NCI-H526 (cell line): ENCODE data around the gene KRTAP5-3.
"Not testable (repeated sequence)": the region's sequence is repeated elsewhere in the genome, so short reads cannot be mapped to it uniquely, and the experiment has no call there.

Experiments
- DNase-seq, 2 experiments: peaks; one replicate each; lab custom pipeline; 2025; lab: John Stamatoyannopoulos, UW

Gene KRTAP5-3

GRCh38 chr11:1581976-1582375 is 26.3 kb downstream of the KRTAP5-3 start:
- no peak for DNase-seq

GRCh38 chr11:1576825-1577224 is 31.4 kb downstream of the KRTAP5-3 start:
- DNase-seq = no peak

DNA sequence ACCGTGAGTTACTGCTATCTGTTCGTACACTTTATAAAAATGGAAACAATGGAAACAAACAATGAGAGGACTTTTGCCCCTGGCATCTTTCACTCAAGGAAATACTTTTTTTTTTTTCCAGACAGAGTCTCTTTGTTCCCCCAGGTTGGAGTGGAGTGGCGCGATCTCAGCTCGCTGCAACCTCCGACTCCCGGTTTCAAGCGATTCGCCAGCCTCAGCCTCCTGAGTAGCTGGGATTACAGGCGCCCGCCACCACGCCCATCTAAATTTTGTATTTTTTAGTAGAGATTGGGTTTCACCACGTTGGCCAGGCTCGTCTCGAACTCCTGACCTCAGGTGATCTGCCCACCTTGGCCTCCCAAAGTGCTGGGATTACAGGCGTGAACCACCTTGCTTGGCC is 32.5 kb downstream of the KRTAP5-3 start:
- DNase-seq = not testable (repeated sequence)

DNA sequence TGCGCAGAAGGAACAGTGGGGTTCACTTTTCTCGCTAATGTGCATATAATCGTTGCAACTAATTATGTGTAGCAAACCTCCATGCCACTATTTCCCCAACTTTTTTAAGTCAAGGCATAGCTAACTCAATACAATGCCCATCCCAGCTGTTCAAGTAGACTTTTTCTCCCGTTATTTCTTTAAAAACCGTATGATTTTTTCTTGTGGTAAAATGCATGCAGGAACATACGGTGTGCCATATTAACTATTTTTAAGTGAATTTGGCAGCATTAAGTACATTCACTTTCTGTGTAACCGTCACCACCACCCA is 33.4 kb downstream of the KRTAP5-3 start:
- no peak for DNase-seq

- peak; percentile 93 to 97 for DNase-seq
Measured at GRCh38 chr11:1574238-1574932, 33.9 kb downstream of the KRTAP5-3 start.

DNA sequence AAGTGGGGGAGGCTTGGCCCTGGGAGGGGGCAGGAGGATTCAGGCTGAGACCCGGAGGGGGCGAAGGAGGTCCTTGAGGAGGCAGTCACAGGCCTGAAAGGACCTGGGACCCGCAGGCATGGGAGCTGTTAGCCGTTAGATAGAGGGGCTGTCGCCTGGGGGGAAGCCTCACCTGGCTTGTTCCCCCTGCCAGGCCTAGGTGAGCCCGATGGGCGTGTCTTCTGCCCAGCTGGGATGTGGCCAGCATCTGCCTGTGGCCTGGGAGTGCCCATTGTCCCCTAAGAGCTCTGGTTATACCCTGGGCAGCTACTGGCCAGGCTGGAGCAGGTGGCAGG is 34.4 kb downstream of the KRTAP5-3 start:
- DNase-seq = peak; percentile 93 to 97

- DNase-seq = no peak
Measured at GRCh38 chr11:1573077-1573902, 35.0 kb downstream of the KRTAP5-3 start.

DNA sequence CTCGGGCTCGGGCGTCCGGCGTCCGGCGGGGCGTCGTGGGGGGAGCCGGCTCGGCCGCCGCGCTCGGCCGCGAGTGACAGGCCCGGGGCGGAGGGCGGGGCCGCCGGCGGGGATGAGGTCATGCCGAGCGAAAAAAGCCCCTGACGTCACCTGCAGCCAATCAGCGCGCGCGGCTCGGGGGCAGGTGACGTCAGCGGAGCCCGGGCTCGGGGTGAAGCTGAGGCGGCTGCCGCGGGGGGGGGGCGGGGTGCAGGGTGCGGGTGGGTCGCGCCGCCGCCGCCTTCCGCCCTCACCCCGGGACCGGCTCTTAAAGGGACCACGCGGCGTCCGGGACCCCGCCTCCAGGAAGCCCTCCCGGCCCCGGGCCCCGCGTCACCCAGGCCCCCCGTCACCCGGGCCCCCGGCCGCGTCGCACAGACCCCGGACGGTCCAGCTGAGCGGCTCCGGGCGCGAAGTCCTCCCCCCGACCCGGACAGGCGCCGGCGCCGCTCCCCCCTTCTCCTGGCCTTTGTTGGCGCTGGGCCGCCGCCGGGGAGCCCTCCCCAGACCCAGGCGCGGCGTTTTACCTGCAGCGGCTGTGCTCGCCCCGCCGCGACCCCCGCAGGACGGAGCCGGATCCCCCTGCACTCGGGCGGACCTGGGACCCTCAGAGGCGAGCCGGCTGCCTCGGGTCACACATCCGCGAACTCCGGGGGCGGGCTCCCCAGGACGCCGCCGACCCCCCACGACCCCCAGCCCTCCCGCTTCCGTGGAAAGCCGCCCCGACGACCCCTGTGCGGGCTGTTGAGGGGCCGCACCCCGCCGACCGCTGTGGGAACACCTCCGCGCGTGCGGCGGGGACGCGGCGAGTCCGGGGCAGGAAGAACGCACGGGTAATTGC is 35.8 kb downstream of the KRTAP5-3 start, which contains the start of gene DUSP8:
Gene DUSP8, minus strand, starts transcription at position 75 of the 880 bp plus-strand sequence. CDS start 6,445 bp downstream, outside the sequence.
- DNase-seq = peak; percentile 29 to 92

DNA sequence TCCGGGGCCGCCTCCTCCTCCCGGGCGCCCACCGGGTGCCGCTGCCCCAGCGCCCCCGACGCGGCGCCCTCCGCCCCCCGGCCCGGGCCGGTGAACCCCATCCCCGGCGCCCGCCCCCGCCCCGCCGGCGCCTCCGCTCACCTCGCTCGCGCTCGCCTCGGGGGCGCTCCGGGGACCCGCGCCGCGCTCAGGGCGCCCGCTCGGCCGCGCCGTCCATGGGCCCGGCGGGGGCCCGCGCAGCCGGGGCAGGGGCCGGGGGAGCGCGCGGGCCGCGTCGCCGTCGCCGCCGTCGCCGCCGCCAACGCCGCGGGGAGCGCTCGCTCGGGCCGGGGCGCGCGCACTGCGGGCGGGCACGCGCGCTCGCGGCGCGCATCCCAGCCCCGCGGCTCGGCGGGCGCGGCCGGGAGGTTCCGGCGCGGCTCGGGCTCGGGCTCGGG is 36.5 kb downstream of the KRTAP5-3 start:
- no peak for DNase-seq

- peak in 1 of 2 experiments; percentile 72 for DNase-seq
Measured at GRCh38 chr11:1570896-1571759, 37.1 kb downstream of the KRTAP5-3 start.

DNA sequence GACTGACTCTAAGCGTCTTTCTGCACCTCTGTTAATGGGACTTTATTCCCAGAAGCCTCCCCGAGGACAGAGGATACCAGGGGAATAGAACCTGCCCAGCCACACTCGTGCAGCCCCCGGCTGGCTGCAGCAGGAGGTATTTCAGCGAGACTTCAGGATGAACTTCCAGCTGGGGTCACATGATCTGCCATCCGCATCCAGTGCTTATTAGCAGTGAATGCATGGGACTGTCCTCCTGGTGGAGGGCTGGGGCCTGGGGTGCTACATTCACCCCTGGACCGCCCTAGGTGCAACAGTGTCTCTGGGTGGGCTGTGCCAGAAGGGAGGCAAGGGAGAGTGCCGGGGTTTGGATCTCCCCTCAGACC is 37.8 kb downstream of the KRTAP5-3 start:
- no peak for DNase-seq

DNA sequence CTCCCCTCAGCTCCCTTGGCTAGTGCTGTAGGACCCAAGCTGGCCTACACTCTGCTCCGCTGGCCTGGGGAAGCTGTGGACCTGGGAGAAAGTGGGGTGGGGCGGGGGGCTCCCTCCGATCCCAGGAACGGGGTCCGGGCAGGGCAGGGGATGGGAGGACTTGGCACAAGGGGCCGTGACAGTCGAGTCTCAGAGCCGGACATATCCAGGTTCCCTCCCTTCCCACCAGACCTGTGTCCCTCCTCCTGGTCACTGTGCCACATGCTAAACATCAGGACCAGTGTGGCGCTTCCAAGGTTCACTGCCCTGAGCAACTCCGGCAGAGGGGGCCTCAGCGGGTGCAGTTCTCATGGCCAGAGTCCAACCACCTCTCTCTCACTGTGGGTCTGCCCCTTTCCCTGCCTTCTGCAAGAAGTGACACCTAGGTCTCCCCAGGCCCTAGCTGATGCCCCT is 38.2 kb downstream of the KRTAP5-3 start:
- DNase-seq = no peak

DNA sequence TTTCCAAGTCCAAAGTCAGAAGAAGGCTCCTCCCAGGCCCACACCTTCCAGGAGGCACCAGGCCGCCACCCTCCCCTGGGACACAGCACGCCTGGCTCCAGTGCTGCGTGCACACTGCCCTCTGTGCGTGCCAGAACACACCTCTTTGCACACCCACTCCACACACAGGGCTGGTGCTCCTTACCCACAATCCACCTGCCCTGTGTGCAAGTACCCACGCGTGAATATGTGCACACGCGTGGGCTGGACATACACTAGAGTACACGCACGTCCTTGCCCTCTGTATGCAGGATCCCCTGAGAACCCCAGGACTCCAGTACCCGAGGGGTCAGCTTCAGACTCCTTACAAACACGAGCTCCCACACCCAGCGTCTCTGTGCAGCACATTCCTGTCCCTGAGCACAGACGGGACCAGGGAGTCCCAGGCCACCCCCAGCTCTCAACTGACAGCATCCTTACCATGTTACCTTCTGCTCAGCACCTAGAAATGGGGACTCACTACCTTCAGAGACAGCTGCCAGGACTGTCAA is 38.9 kb downstream of the KRTAP5-3 start:
- peak in 1 of 2 experiments; percentile 57 for DNase-seq

DNA sequence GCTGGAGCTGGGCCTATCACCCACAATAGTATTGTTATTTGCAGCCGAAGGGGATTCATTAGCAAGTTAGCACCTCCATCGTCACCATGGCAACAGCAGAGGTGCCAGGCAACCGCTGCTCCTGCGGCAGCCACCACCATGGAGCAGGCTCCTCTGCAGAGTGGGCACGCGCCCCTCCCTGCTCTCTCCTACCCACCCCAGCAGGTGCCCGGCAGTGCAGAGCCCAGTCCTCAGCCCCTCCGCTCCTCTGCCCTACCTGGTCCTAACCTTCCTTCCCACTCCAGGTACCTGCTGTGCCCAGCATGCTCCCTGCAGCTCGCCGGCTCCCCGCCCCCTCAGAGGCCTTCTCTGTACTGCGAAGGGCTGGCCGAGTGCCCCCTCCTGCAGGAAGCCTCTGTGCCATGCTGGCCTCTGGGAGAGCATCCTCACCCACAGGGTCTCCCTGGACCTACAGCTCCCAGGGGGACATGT is 39.8 kb downstream of the KRTAP5-3 start:
- peak; percentile 68 to 82 for DNase-seq

DNA sequence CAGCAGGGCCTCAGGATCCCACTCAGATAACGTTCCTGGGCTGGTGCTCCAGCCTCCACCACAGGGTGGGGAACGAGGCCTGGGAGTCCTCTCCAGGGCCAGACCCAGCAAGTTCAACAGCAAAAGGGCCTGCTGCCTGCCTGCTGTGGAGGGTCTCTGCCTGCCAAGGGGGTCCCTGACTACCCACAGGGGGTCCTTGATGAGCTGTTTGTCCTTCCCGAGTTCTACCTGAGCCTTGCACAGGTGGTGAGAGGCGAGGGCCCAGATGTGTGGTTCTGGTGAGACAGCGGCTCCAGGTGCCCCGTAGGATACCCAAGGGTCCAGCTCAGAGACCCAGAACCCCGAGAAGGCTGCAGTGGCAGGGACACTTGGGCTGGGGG is 40.6 kb downstream of the KRTAP5-3 start:
- no peak for DNase-seq

DNA sequence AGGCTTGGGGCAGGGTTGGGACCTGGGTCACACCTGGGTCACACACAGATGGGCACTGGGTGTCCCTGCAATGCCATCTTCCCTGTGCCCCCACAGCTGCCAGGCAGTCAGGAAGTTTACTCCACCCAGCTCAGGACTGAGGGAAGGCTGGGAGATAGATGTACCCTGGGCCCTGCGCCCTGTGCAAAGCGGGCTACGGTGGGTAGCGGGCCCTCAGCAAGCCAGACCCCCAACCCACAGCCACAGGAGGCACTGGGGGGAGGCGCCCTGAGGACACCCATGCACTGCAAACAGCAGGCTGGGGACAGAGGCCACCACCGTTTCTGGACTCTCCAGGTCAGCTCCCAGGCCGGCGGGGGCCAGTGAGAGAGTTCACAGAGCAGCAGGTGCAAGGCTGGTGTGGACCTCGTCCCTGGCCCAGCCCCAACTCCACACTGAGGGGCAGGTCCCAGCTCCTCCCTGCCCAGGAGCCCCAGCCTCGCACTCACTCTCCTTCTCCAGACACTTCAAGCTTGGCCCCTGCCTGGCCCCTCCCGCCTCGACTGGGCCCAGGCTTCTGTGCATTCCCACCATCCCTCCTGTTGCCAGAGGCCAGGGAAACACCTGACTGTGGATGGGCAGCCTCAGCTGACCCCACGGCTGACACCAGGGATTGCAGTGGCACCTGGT is 41.1 kb downstream of the KRTAP5-3 start:
- DNase-seq = no peak

DNA sequence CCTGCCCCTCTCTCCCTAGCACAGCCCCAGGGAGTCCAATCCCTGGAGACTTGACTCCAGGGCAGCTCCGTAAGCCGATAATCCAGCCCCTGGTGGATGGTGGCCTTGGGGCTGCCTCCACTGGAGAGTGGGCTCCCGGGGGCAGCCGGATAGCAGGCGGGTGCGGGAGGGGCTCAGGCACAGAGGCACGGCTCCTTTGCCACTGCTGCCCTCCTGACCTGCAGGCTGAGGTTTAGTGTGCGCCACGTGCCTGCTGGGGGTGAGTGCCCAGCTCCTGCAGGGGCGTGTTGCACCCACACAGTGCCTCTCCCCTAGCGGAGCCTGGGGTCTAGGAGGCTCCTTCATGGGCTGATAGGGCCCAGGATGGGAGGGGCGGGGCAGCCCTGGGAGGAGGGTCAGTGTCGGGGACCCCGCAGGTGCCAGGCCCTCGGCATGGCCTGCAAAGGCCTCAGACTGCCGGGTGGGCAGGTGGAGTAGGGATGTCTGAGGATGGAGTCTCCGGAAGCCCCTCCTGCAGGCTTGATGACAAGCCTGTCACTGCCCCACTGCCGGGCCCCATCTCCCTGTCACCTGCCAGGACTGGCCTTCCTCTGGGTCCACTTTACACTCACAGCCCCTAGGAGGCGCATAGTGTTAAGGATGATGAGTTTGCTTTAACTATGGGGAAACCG is 41.7 kb downstream of the KRTAP5-3 start:
- DNase-seq = no peak

- DNase-seq = no peak
Measured at GRCh38 chr11:1565904-1566247, 42.4 kb downstream of the KRTAP5-3 start.

DNA sequence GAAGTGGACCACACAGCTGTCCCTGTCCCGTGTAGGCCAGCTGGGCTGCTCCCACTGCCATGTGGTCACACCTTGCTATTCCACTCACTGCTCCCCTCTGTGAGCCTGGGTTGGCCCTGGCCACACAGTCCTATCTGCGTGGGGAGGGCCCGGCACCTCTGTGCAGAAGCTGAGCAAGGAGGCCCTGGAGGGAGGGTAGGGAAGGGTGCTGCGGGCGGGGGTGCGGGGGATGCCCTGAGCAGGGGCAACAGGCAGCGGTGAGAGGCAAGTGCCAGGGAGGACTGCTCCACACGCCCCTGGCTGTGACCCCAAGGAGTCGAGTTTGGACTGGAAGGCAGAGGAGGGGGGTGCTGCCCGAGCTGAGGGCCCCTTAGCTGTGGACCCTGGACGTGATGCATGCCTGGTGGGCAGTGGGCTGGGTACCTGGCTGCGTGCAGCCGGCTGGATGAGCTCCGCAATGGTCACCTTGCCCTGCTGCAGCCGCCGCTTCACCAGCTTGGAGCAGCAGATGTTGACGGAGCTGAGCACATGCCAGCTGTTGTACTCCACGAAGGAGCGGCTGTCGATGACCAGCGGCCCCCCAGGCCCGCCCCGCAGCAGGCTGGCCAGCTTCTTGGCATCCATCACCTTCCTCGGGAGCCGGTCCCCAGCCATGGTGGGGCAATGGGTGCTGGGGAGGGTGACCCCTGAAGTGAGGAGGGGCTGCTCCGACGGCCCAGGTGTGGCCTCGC is 42.9 kb downstream of the KRTAP5-3 start:
- no peak for DNase-seq
